Activated CD8-positive, alpha-beta memory T cell treated with anti-CD3 and anti-CD28 coated beads for 4 hours (primary cell): ENCODE results near the gene HOXC11.

ENCODE experiments used
- DNase-seq, 2 donors: peaks; one replicate each; pipeline ENCODE4 v3.0.0-alpha.2; 2020; ENCODE audit warnings: low read depth in 2 of 2

HOXC11 gene

GRCh38 chr12:53972722-53973235, at the start of gene HOXC11:
Gene HOXC11, plus strand, starts transcription at chr12:53973126. Its CDS starts 116 bp downstream, at chr12:53973242.
- DNase-seq, result no peak

- no peak for DNase-seq
Observed at GRCh38 chr12:53924521-53925405, 48.2 kb upstream of the HOXC11 start.

GRCh38 chr12:53927220-53928029, 45.5 kb upstream of the HOXC11 start:
- DNase-seq, result no peak

GRCh38 chr12:53928054-53928835, 44.7 kb upstream of the HOXC11 start:
- no peak for DNase-seq

GRCh38 chr12:53929527-53929926, 43.4 kb upstream of the HOXC11 start:
- no peak for DNase-seq

GRCh38 chr12:53930591-53931255, 42.2 kb upstream of the HOXC11 start:
- DNase-seq, result no peak

GRCh38 chr12:53931844-53932581, 40.9 kb upstream of the HOXC11 start:
- DNase-seq, result no peak

- DNase-seq, result no peak
Observed at GRCh38 chr12:53932915-53933314, 40.0 kb upstream of the HOXC11 start.

GRCh38 chr12:53935383-53936341, 37.3 kb upstream of the HOXC11 start:
- DNase-seq, result no peak

GRCh38 chr12:53937099-53937498, 35.8 kb upstream of the HOXC11 start:
- no peak for DNase-seq

- no peak for DNase-seq
Observed at GRCh38 chr12:53937596-53938325, 35.2 kb upstream of the HOXC11 start.

- no peak for DNase-seq
Observed at GRCh38 chr12:53938326-53939140, 34.4 kb upstream of the HOXC11 start, which contains the start of gene HOXC13. Gene HOXC13, plus strand, starts transcription at chr12:53938831. Its CDS starts 76 bp downstream, at chr12:53938907.

- DNase-seq, result no peak
Observed at GRCh38 chr12:53939141-53940108, 33.5 kb upstream of the HOXC11 start.

GRCh38 chr12:53940443-53941014, 32.4 kb upstream of the HOXC11 start:
- no peak for DNase-seq

GRCh38 chr12:53941187-53941586, 31.7 kb upstream of the HOXC11 start:
- DNase-seq, result no peak

GRCh38 chr12:53941750-53942149, 31.2 kb upstream of the HOXC11 start:
- DNase-seq, result no peak
